ENCODE results near the gene DERL2. TPM values are rescaled to one million over a fixed set of nuclear protein-coding genes. Genes with fewer than 3 reads are reported as not detected.
"Not testable (repeated sequence)": the region's sequence is repeated elsewhere in the genome, so short reads cannot be mapped to it uniquely, and the experiment has no call there.

Gene DERL2
- total RNA-seq, 1 experiment from 2014 or later, result 75.3 TPM

DNA sequence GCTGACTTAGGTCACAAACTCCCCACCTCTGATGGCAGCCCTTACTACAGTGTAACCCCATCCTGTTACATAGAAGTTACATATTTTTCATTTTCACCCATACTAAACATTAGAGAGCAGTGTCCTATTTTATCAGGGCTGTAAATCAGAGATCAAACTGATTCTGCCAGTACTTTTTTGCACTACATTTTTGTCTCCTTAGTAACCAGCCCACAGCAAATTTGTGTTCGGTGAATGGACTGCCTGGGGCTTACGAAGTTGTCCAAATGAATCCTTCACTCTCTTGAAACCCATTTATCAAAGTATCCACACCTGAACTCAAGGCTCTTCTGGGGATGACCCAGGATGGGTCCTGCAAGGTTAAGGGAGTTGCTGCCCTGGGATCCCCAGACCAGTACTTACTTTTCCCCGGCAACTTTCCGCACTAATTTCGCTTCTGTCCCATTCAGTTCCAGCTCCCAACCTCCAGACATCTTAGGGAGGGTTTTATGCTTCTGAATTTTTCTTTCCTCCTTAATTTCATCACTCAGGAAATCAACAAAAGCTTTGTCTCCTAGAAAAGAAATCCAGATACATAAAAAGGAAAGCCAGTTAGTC is 48.2 kb downstream of the DERL2 start:
- peak; percentile 13 for DNase-seq (ENCODE audit: low spot score)

DNA sequence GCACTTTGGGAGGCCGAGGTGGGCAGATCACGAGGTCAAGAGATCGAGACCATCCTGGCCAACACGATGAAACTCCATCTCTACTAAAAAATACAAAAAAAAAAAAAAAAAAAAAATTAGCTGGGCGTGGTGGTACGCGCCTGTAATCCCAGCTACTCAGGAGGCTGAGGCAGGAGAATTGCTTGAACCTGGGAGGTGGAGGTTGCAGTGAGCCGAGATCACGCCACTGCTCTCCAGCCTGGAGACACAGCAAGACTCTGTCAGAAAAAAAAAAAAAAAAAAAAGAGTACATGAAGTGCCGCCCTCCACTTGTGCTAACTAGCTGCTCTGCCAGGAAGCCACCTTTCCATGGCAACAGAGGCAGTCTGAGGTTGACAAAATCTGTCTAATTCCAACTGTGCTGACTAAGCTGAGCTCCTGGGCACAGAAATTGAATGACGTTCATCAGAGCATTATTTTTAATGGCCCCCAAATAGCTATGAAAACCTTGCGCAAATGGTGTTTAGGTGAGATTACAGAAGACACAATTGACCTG is 50.1 kb downstream of the DERL2 start:
- DNase-seq (ENCODE audit: low spot score), result peak; percentile 32

DNA sequence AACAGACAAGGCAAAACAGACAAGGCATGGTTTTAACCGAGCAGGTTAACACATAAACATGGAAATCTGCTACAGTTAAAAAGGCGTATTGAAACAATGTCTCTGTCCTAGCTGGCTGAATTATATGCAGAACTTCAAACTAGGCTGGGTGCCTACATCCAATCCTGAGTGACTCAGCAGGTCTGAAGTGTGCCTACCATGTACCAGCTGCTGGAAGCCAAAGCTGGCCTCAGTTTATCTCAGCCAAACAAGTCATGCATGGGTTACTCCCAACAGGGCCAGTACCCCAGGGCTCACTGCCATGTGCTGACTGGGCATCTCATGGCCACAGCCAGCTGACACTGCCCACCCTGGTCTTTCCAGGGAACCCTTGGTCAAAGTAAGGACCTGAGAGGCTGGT is 51.0 kb downstream of the DERL2 start:
- no peak for DNase-seq (ENCODE audit: low spot score)

DNA sequence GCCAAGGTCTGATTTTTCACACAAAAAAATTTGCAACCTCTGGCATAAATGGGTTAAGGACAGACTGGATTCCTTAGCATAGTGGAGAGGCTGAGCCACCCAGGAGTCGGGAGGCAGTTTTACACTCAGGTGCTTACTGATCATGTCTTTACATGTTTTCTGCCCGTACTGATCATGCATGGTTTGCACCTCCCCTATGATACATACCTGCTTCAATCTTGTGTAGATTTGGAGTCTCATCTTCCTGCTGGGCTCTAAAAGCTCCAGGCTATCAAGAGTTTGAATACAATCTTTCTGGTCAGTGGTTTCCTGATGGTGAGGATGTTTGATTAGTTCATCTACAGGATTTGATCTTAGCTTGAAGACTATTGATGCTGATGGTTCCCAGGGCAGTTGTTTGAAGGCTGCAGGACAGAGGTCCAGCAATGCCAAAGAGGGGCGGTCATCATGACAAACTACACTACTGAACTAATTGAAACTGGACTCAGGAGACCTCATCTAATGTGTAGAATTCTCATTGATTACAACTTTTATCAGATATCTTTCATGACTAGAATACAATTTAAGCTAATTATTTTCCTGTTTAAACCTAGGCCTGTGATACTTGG is 53.9 kb downstream of the DERL2 start:
- no peak for DNase-seq (ENCODE audit: low spot score)

DNA sequence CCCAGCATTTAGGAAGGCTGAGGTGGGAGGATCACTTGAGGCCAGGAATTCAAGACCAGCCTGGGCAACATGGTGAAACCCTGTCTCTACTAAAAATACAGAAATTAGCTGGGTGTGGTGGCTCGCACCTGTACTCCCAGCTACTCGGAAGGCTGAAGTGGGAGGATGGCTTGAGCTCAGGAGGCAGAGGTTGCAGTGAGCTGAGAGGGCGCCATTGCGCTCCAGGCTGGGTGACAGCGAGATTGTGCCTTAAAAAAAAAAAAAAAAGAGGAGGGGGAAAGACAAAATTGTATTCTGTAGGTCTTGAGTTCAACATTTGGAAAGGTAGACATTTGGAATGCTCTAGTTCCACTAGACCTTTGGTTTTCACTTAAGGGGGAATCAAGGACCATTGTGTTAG is 54.7 kb downstream of the DERL2 start:
- not testable (repeated sequence) for DNase-seq (ENCODE audit: low spot score)

DNA sequence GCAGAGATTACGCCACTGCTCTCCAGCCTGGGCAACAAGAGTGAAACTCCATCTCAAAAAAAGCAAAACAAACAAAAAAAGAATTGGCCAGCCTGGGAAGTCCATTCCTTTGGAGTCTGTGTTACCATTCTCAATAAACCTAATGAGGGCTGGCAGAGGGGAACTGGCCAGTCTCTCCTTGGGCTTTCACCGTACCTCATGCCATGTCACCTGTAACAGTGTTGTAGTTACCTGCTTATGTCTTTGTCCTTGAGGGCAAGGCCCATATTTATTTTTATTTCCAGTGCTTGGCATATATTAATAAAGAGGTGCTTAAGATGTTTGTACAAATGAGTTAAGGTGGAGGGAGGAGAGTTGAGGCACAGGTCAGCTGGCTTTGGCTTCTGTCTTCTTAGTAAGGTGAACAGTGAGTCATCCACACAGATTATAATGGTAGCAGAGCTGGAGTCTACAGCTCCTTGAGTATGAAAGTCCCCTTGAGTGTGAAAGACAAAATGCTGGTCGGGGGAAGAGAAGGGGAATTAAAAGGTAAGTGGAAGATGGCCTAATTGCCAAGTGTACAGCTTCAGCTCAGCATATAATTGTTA is 55.5 kb downstream of the DERL2 start:
- DNase-seq (ENCODE audit: low spot score), result no peak

DNA sequence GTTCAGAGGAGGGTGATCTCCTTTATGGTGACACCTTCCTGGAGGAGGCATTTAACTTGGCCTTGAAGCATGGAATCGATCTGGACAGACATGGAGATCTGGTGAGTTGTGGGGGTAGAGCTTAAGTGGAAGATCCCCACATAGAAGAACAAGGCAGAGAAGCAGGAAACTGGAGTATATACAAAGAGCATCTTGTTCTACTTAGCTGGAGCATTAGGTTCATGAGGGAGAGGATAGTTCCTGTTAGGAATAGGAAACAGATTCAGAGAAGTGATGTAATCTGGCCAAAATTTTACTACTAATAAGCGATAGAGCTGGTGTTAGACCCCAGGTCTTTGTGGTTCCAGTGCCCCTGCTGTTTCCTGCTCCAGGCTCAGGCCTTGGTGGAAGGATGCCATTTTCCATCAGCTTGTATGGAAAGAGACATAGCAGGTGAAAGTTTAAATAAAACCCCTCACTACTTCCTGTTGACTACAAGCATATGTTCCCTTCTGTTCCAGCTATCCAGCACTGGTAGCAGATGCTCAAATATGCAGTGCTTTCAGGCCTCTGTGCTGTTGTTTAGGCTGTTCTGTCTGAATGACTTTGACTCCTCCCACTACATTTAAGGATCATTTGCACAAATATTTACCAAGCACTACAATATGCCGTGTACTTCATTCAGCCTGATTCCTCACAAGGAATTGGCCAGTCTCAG is 56.6 kb downstream of the DERL2 start:
- no peak for DNase-seq (ENCODE audit: low spot score)

DNA sequence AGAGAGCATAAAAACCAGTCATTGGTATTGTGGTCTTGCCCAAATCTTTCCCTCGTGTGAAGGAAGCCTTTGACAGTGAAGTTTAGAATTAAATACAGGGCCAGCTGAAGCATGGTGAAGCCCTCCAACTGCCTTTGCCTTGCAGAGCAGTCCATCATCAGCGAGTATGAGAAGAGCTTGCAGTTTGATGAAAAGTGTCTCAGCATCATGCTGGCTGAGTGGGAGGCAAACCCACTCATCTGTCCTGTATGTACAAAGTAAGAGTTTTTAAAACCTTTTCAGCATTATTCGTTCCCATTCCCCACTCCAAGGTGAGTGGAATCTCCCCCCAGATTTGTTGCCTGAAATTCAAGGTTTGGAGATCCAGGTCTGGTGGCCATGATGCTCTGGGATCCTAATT is 60.2 kb downstream of the DERL2 start:
- DNase-seq (ENCODE audit: low spot score), result no peak

DNA sequence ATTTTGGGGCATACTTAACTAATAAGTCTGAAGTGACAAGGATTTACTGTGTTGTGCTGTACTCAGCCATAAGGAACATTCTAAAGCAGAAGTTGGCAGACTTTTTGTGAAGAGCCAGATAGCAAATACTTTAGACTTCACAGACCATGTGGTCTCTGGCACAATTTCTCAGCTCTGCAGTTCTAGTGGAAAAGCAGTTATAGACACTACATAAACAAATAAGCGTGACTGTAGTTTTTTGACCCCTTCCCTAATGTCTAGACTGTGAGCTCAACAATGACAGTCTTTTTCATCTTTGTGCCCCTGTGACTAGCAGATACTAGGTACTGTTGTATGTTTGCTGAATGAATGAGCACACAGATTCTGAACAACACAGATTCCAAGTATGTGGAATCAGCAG is 61.1 kb downstream of the DERL2 start:
- no peak for DNase-seq (ENCODE audit: low spot score)

DNA sequence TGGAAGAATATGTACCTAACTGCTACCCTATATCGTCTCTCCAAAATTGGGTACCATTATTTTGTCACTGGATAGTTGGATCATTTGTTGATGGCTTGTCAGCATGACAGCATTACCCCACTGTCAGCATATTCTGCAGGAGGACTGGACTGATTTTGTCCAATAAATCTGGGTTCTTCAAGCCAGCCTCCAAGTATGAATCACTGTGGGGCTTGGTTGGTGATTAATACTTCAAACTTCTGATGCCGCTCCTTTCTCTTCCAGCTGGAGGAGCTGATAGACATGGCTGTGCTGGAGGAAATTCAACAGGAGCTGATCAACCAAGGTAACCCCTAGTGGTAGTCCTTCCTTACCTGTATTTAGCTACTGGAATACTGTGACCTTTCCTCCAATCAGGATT is 63.5 kb downstream of the DERL2 start:
- DNase-seq (ENCODE audit: low spot score), result peak; percentile 86

Other genes starting within 250 kb of the DERL2 start
- gene RABEP1, start 203.9 kb downstream of the DERL2 start, total RNA-seq (2014; rRNA removed; shearing (Covaris generic)), result 54.0 and 60.9 TPM in 2 replicates
- 162 and 167 TPM in 2 replicates for gene NUP88, start 66.5 kb downstream of the DERL2 start, total RNA-seq (2014; rRNA removed; shearing (Covaris generic))
- 73.2 and 103 TPM in 2 replicates for gene RPAIN, start 66.0 kb downstream of the DERL2 start, total RNA-seq (2014; rRNA removed; shearing (Covaris generic))
- 520 and 582 TPM in 2 replicates for gene C1QBP, start 47.0 kb downstream of the DERL2 start, total RNA-seq (2014; rRNA removed; shearing (Covaris generic))
- 9.1 and 11.0 TPM in 2 replicates for gene DHX33, start 17.2 kb downstream of the DERL2 start, total RNA-seq (2014; rRNA removed; shearing (Covaris generic))
- gene MIS12, start 388 bp upstream of the DERL2 start, total RNA-seq (2014; rRNA removed; shearing (Covaris generic)), result 24.0 and 27.4 TPM in 2 replicates
- 40.7 and 45.2 TPM in 2 replicates for gene NLRP1, start 98.3 kb upstream of the DERL2 start, total RNA-seq (2014; rRNA removed; shearing (Covaris generic))